GM12878 (cell line): ENCODE results near the gene CNTNAP2.

ENCODE experiments used
- BMI1 ChIP-seq: fragments of 450-650 bp; IDR thresholded peaks from 2 replicates; pipeline ENCODE4 v1.6.1; 2016; ENCODE audit warnings: mild to moderate bottlenecking, moderate library complexity, borderline replicate concordance
- E2F4 ChIP-seq: IDR thresholded peaks from 2 replicates; pipeline ENCODE4 v1.6.1; 2012; ENCODE audit warnings: low read depth, low read length, improper control_type of control experiment
- KDM1A ChIP-seq: fragments of 200-600 bp; sonication (generic); IDR thresholded peaks from 2 replicates; pipeline ENCODE4 v1.6.1; 2016; ENCODE audit warnings: borderline replicate concordance
- PAX8 ChIP-seq: fragments of 450-650 bp; IDR thresholded peaks from 2 replicates; pipeline ENCODE4 v1.6.1; 2017; ENCODE audit warnings: mild to moderate bottlenecking, moderate library complexity
- POLR2A ChIP-seq: IDR thresholded peaks from 2 replicates; pipeline ENCODE4 v1.6.1; 2011; ENCODE audit warnings: low read depth, mild to moderate bottlenecking, low read length
- POLR2AphosphoS5 ChIP-seq: IDR thresholded peaks from 2 replicates; pipeline ENCODE4 v1.6.1; 2011; ENCODE audit warnings: mild to moderate bottlenecking, low read length, inconsistent platforms
- REST ChIP-seq: IDR thresholded peaks from 2 replicates; pipeline ENCODE4 v1.6.1; 2012; ENCODE audit warnings: mild to moderate bottlenecking, low read depth, low read length
- SREBF1 ChIP-seq: IDR thresholded peaks from 2 replicates; pipeline ENCODE4 v1.6.1; 2012; ENCODE audit warnings: mild to moderate bottlenecking, low read length
- TF ChIP-seq, protein P1 (sequence below): IDR thresholded peaks from 2 replicates; pipeline ENCODE4 v1.6.1; 2011; ENCODE audit warnings: borderline replicate concordance, low read depth, mild to moderate bottlenecking, moderate library complexity, low read length; ENCODE audit not compliant: insufficient read depth, poor library complexity, severe bottlenecking

DNA sequence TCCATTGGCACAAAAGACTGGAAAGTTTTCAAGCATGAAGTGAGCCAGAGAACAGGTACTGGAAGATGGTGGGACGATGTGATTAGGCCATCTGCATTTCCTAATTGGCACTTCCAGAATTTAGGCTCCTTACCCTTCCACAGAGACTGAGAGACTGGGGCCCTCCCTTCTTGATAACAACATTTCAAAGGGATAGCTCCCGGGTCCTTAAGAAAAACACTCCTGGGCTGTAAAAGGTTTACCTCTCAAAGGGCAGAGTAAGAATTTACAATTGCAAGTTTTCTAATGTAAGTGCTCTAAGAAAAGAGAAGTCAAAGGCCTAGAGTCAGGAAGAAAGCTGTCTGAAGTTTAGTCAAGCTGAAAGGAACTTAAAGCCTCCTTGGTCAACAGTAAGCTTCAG is 1914.4 kb downstream of the CNTNAP2 start:
- TF ChIP-seq BMI1 (no peak), E2F4 (no peak), POLR2A (no peak), POLR2AphosphoS5 (no peak), SREBF1 (no peak), PAX8 (no peak), KDM1A (no peak), REST (no peak)
- TF ChIP-seq, protein P1, sequence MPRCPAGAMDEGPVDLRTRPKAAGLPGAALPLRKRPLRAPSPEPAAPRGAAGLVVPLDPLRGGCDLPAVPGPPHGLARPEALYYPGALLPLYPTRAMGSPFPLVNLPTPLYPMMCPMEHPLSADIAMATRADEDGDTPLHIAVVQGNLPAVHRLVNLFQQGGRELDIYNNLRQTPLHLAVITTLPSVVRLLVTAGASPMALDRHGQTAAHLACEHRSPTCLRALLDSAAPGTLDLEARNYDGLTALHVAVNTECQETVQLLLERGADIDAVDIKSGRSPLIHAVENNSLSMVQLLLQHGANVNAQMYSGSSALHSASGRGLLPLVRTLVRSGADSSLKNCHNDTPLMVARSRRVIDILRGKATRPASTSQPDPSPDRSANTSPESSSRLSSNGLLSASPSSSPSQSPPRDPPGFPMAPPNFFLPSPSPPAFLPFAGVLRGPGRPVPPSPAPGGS = no peak
